ENCODE data around the gene CLDN5.

Gene CLDN5

DNA sequence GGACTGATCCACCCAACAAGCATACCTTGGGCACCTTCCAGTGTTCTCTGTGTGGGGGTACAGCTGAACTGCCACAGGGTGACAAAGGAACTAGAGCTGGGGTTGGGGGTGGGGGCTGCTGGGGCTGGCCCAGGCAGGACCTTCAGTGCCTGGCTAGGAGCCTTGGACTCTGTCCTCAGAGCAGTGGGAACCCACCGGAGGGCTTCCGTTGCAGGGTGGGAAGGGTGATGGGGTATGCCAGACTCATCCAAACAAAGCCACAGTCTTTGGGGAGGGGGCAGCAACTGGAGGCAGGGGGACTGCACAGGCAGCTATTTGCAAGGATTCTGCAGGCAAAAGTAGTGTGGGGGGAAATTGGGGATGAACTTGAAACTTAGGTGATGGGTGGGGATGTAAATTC lies 35.7 kb upstream of the CLDN5 start:
- DNase-seq, result no peak
- Histone ChIP-seq H4K20me1 (ENCODE audit: insufficient read depth, low read length) (no peaks in the 10 kb centered on the region), H3K4me2 (ENCODE audit: low read depth, low read length) (no peak overlapping the region), H3K4me3 (ENCODE audit: low read length) (no peak overlapping the region), H3F3A (ENCODE audit: insufficient read depth, low read length) (no peaks in the 10 kb centered on the region), H3K4me1 (ENCODE audit: low read length) (no peaks in the 10 kb centered on the region), H3K27me3 (replicated peaks; ENCODE audit: insufficient read depth, low read length) (no peaks in the 10 kb centered on the region), H3K36me3 (replicated peaks; ENCODE audit: insufficient read depth, low read length) (no peaks in the 10 kb centered on the region), H3K27ac (ENCODE audit: low read length) (no peak overlapping the region), H3K79me2 (ENCODE audit: low read length) (no peaks in the 10 kb centered on the region), H3K9me3 (replicated peaks; ENCODE audit: insufficient read depth, low read length) (no peaks in the 10 kb centered on the region), H3K9ac (ENCODE audit: low read length) (no peak overlapping the region), H2AFZ (ENCODE audit: low read length) (no peak overlapping the region), H3K9me2 (replicated peaks; ENCODE audit: insufficient read depth, low read length) (no peaks in the 10 kb centered on the region)
- TF ChIP-seq EZH2phosphoT487 (IDR thresholded peaks at IDR 0.05; ENCODE audit: low read length) (no peak), CTCF (IDR thresholded peaks at IDR 0.05; ENCODE audit: low read length) (no peak), EZH2 (optimal IDR thresholded peaks at IDR 0.05; ENCODE audit: low read depth, low read length) (no peak)

- Histone ChIP-seq H3K9me2 (replicated peaks; ENCODE audit: insufficient read depth, low read length) (no peaks in the 10 kb centered on the region), H3K27ac (ENCODE audit: low read length) (no peak overlapping the region), H3K79me2 (ENCODE audit: low read length) (no peaks in the 10 kb centered on the region), H4K20me1 (ENCODE audit: insufficient read depth, low read length) (no peaks in the 10 kb centered on the region), H3F3A (ENCODE audit: insufficient read depth, low read length) (no peaks in the 10 kb centered on the region), H3K4me2 (ENCODE audit: low read depth, low read length) (no peak overlapping the region), H3K4me3 (ENCODE audit: low read length) (no peak overlapping the region), H3K9ac (ENCODE audit: low read length) (no peak overlapping the region), H3K4me1 (ENCODE audit: low read length) (no peaks in the 10 kb centered on the region), H3K9me3 (replicated peaks; ENCODE audit: insufficient read depth, low read length) (no peaks in the 10 kb centered on the region), H3K36me3 (replicated peaks; ENCODE audit: insufficient read depth, low read length) (no peaks in the 10 kb centered on the region), H3K27me3 (replicated peaks; ENCODE audit: insufficient read depth, low read length) (no peaks in the 10 kb centered on the region), H2AFZ (ENCODE audit: low read length) (no peak overlapping the region)
- DNase-seq, result no peak
- TF ChIP-seq EZH2 (optimal IDR thresholded peaks at IDR 0.05; ENCODE audit: low read depth, low read length) (no peak), CTCF (IDR thresholded peaks at IDR 0.05; ENCODE audit: low read length) (no peak), EZH2phosphoT487 (IDR thresholded peaks at IDR 0.05; ENCODE audit: low read length) (no peak)
Observed at GRCh38 chr22:19559324-19559811, 35.2 kb upstream of the CLDN5 start.

DNA sequence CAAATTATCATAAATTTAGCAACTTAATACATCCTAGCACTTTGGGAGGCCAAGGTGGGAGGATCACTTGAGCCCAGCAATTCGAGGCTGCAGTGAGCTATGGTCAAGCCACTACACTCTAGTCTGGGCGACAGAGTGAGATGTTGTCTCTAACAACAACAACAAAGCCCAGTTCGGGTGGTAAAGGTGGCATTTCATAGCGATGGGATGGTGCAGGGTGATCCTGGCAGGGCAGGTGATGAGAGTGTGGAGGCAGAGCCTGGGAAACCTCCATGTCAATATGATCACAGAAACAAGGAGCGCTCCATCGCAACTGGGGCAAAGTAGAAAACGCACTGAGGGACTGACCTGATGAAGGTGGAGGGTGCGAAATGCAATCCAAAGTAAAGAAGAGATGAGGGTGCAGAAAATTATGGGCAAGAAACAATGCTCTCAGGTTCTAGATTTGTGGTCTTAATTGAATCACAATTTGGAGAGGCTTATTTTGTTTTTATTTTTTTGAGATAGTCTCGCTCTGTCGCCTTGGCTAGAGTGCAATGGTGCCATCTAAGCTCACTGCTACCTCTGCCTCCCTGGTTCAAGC lies 32.8 kb upstream of the CLDN5 start:
- Histone ChIP-seq H3K9ac (ENCODE audit: low read length) (no peak overlapping the region), H3K9me2 (replicated peaks; ENCODE audit: insufficient read depth, low read length) (no peaks in the 10 kb centered on the region), H3K27ac (ENCODE audit: low read length) (no peak overlapping the region), H3K27me3 (replicated peaks; ENCODE audit: insufficient read depth, low read length) (peaks cover 4% of the 10 kb centered on the region; the same call in 1 of the 2 replicates), H3K9me3 (replicated peaks; ENCODE audit: insufficient read depth, low read length) (no peaks in the 10 kb centered on the region), H3K4me2 (ENCODE audit: low read depth, low read length) (no peak overlapping the region), H3K4me1 (ENCODE audit: low read length) (no peaks in the 10 kb centered on the region), H4K20me1 (ENCODE audit: insufficient read depth, low read length) (no peaks in the 10 kb centered on the region), H2AFZ (ENCODE audit: low read length) (no peak overlapping the region), H3K4me3 (ENCODE audit: low read length) (no peak overlapping the region), H3K79me2 (ENCODE audit: low read length) (no peaks in the 10 kb centered on the region), H3F3A (ENCODE audit: insufficient read depth, low read length) (no peaks in the 10 kb centered on the region), H3K36me3 (replicated peaks; ENCODE audit: insufficient read depth, low read length) (no peaks in the 10 kb centered on the region)
- TF ChIP-seq EZH2phosphoT487 (IDR thresholded peaks at IDR 0.05; ENCODE audit: low read length) (no peak), CTCF (IDR thresholded peaks at IDR 0.05; ENCODE audit: low read length) (no peak)
- no peak for DNase-seq
